HCT116 (cell line): ENCODE results near the gene BEND3. TPM values are rescaled to one million over a fixed set of nuclear protein-coding genes. Genes with fewer than 3 reads are reported as not detected.

Source experiments
- total RNA-seq: library from RNA; stranded (reverse); gene quantifications from one replicate; pipeline ENCODE4 v1.2.1, GENCODE V29; 2021; ENCODE audit not compliant: unreplicated experiment

Gene BEND3
- total RNA-seq, 1 experiment from 2014 or later = 6.3 TPM

Other genes starting within 250 kb of the BEND3 start
- gene CD24, start 140.8 kb downstream of the BEND3 start, total RNA-seq = 7.3 TPM
- gene MTRES1, start 87.3 kb downstream of the BEND3 start, total RNA-seq = 12.7 TPM